Measurements from ENCODE around the gene USP54.
"Not testable (repeated sequence)": the region's sequence is repeated elsewhere in the genome, so short reads cannot be mapped to it uniquely, and the experiment has no call there.

The USP54 gene

DNA sequence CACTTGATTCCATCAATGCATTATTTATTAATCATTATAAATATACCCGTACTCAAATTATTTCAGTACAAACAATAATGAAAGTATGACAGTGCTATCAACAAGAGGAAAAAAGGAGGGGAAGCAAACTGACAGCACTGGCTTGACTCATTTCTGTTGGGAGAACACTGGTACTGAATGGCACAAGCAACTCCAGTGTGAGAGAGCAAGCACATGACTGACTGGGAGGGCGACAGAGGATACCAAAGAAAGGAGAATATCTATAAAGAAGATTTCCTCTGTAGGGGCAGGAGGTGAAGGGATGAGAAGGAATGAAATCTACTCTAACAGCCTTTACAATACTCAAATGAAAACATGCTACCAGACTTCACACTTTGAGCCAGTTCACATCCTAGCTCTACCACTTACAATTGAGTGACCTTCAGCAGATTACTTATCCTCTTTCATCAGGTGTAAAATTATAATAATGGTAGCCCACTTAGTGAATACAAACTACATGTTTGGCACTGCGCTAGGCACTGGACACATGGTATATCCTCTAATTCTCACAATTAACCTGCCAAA lies 1.5 kb downstream of the USP54 start:
- DNase-seq (ENCODE audit: low spot score): peak; percentile 95

DNA sequence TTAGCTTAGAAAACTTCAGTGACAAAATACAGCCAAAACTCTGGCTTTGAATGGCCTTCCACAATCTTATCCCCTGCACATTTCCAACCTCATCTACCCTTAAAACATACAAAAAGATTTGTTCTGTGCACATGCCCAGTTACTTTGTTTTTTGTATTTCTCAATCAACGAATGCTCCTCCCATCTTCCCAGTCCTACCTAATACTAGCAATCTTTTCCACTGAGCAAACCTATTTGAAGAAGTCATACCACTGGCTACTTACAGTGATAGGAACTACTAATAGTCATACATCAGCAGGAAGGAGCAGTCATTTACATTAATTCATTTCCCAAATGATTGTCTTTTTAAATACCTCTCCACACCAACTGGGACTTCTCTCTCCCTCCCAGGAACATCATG lies 2.5 kb downstream of the USP54 start:
- peak; percentile 48 for DNase-seq (ENCODE audit: low spot score)

GRCh38 chr10:73586583-73586984 lies 4.6 kb downstream of the USP54 start:
- peak; percentile 73 for DNase-seq (ENCODE audit: low spot score)

DNA sequence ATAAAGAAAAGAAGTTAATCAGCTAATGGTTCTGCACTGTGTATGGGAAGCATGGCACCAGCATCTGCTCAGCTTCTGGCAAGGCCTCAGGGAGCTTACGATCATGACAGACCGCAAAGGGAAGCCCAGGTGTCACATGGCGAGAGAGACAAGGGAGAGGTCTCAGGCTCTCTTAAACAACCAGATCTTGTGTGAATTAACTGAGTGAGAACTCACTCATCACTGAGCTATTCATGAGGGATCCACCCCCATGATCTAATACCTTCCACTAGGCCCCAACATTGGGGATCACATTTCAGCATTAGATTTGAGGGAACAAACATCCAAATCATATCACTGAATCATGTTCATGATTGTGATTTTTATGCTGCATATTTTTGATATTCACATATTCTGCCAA lies 5.8 kb downstream of the USP54 start:
- no peak for DNase-seq (ENCODE audit: low spot score)

GRCh38 chr10:73584737-73585136 lies 6.4 kb downstream of the USP54 start:
- no peak for DNase-seq (ENCODE audit: low spot score)

- peak; percentile 84 for DNase-seq (ENCODE audit: low spot score)
These were observed 9.2 kb downstream of the USP54 start for GRCh38 chr10:73581918-73582317.

DNA sequence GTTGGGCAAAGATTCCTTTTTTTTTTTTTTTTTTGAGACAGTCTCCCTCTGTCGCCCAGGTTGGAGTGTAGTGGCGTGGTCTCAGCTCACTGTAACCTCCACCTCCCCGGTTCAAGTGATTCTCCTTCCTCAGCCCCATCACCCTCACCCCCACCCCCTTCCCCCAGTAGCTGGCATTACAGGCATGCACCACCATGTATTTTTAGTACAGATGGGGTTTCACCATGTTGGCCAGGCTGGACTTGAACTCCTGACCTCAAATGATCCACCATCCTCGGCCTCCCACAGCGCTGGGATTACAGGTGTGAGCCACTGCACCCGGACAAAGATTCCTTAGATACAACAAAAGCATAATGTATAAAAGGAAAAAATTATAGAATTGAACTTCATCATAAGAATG lies 12.2 kb downstream of the USP54 start:
- not testable (repeated sequence) for DNase-seq (ENCODE audit: low spot score)

- DNase-seq (ENCODE audit: low spot score): peak; percentile 60
These were observed 13.4 kb downstream of the USP54 start for GRCh38 chr10:73577788-73578187.

DNA sequence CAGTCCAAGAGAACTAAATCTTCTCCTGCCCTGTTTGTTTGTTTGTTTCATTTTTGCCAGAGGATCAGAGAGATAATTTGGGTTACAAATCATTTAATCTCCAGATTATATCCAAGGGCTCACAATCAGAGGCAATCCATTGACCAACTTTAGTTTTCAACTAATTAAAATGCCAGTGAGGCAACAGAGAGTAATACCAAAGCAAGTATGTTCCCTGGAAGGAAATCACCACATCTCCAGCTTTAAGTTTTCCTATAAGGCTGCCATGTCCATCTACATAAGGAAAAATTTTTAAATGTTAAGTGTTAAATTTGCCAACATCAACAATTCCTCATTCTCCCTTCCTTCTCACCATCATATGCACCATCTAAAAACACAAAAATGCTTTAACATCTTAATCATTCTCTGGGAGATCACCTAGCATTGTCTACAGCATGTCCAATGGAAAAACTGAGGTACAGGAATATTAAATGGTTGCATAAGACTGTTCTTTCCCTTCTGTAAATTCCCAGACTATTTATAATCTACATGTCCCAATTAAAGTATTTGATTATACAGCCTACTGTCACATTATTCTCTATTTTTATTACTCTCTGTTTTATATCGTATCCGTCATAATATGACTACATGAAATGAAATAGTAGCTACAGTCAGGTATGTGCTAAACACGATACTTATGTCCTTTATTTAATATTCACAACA lies 14.1 kb downstream of the USP54 start:
- DNase-seq (ENCODE audit: low spot score): no peak

DNA sequence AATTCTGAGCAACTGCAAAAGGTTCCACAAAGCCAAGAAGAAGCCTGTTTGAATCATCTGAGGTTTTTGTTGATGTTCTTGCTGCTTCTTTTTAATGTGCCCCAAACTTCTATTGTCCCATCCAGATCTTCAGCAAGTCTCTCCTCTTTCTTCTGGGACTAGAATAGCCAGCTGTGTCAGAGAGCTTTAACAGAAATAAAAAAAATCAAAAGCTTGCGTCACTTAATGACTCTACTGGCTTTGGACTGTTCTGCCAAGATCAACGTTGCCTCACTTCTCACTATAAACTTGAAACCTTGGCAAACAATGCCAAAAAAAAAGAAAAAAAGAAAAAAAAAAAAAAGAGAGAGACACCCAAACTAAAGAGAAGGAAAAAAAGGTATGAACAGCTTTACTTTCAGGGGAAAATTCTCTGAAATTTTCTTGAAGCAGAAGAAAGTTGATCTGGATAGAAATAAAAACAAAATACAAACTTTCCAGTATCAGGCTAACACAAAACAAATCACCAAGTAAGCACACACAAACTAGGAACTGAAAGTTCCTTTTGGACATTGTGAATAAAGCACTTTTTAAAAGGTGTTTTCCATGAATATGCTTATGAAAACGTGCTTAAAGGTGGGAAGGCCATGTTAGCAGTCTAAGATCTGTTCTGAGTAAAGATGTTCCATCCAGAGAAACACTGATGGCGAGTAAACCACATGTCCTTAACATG lies 14.8 kb downstream of the USP54 start:
- DNase-seq (ENCODE audit: low spot score): peak; percentile 35

DNA sequence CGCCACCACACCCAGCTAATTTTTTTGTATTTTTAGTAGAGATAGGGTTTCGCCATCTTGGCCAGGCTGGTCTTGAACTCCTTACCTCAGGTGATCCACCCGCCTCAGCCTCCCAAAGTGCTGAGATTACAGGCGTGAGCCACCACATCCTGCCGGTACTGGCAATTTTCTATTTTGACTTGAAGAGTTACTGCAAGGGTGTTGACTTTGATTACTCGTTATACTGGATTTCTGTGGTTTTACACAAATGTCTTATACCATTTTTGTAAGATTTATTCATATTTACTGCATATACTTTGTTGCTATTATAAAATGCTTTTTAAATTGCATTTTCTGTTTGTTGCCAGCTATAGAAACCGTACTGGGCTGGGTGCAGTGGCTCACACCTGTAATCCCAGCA lies 24.1 kb downstream of the USP54 start:
- not testable (repeated sequence) for DNase-seq (ENCODE audit: low spot score)

- no peak for DNase-seq (ENCODE audit: low spot score)
These were observed 29.9 kb downstream of the USP54 start for GRCh38 chr10:73561192-73561591.

- no peak for DNase-seq (ENCODE audit: low spot score)
These were observed 31.6 kb downstream of the USP54 start for GRCh38 chr10:73559590-73559989.

DNA sequence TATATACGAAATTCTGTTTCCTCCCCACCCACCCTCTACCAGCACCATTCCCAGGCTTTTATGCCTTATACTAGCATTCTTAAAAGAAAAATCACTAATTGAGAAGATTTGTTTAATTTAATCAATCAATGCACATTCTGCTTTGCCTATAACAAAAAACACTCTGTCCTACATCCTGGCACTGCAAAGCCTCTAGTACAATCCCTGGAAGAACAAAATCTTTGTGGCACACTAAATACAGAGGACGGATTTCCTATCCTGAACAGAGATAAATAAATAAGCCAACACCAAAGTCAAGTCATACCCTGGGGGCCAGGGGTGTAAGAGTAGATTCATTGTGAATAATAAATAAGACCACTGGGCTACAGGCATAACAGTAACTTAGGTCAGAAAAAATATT lies 34.3 kb downstream of the USP54 start:
- DNase-seq (ENCODE audit: low spot score): peak; percentile 38

GRCh38 chr10:73554721-73555120 lies 36.4 kb downstream of the USP54 start:
- no peak for DNase-seq (ENCODE audit: low spot score)

- DNase-seq (ENCODE audit: low spot score): no peak
These were observed 37.4 kb downstream of the USP54 start for GRCh38 chr10:73553761-73554160.

DNA sequence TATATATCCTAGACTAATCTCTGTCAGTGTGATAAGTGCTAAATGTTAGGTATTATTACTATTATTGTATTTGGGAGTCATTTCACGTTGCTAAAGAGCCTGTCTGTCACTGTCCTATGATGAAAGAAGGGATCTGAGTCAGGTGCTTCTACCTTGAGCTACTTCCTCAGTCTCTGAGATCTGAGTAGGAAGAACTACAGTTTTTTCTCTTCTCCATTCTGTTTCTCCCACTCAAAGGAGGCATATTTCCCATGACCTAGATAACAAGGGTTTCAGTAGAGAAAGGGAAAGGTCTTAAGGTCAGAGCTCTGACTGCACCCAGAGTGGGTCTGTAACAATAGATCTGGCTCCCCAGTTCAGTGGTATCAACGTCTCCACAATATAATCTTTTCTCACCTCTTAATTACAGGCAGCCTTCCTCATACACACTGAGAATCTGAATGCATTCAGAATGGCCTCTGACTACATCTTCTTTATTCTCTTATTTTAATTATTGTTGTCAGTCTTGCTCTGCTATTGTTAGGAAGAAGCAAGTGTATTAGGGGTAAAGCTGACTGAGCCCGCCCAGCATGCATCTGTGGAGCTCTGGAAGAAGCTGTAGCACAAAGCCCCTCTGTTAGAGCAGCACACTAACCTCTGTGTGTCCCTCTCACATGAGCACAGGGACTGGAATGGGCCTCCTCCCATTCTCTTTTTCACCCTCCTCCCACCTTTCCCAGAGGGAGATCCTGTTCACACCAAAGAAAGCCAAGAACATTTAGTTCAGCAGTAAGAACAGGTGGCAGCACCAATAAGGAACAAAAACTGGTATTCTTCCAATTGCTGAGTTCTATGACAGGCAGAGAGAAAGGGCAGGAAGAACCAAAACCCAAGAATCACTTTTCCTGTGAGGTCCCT lies 38.1 kb downstream of the USP54 start:
- peak; percentile 97 for DNase-seq (ENCODE audit: low spot score)

DNA sequence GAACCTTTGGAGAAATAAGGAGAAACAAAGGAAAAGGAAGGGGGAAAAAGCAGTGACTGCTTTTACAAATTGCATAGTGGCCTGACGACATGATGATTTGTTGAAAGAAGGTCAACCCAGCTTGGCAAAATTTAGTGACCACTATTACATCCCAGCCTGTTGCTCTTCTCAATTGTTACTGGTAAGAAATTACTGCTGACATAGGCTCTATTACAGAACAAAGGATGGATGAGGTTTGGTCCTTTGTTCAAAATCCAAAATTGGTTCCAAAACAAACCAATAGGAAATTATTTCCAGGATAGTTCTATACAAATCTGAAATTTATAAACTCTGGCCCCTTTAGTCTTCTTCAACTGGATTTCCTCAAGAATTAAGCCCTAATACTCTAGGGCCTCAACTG lies 39.6 kb downstream of the USP54 start:
- no peak for DNase-seq (ENCODE audit: low spot score)

DNA sequence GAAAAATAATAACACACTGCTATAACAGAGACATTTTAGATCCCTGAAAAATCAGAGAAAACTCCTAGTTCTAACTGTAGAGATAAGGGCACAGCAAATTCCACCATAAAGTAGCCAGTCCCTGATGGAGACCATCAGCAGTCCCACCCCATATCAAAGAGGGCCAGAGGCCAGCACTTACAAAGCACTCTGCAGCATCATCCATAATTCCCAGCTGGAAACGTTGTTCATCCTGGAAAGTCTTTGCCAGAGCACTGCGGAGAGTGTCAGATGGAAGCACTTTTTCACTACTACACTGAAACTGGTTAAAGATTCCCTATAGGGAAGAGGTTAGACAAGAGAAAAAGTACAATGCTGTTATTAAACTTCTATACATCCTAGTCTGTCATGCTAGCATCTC lies 45.8 kb downstream of the USP54 start:
- no peak for DNase-seq (ENCODE audit: low spot score)

GRCh38 chr10:73537709-73538108 lies 53.4 kb downstream of the USP54 start:
- DNase-seq (ENCODE audit: low spot score): no peak

GRCh38 chr10:73537288-73537687 lies 53.9 kb downstream of the USP54 start:
- no peak for DNase-seq (ENCODE audit: low spot score)

DNA sequence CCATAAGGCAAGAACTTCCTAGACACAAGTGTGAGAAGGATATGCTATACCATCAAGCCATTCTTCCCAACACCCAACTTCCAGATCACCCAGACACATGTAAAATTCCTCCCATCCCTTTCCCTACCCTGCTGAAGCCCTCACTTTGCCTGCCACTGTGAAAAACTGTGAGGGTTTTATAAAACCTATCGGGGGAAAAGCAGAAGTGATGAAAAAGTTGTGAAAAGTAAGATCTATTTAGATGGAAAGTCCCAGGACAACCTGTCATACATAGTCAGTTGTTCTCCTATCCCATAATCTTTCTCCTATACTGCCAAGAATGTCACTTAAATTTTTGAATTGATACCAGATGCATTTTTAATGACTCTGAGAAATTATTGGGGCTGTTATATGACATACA lies 56.3 kb downstream of the USP54 start:
- DNase-seq (ENCODE audit: low spot score): no peak

Measured in globus pallidus (tissue), 1 donor.